Caco-2 (cell line): ENCODE measurements around the gene TNFRSF25. TPM values are rescaled to one million over a fixed set of nuclear protein-coding genes. Genes with fewer than 3 reads are reported as not detected.
A peak's percentile ranks its signal among the peaks of the same experiment; 100 is the strongest.

Experiments used
- BruUV-seq: library from RNA; stranded (reverse); fragments of 400-500 nt; replicated peaks from 2 replicates; lab custom pipeline; 2021; lab: Mats Ljungman, UMichigan
- CTCF ChIA-PET: fragments of 300-600 bp; sonication (Branson Sonifier 250); formaldehyde crosslinking; loops from one replicate; lab custom pipeline; 2022; ENCODE audit warnings: antibody characterized with exemption; lab: Charles Lee
- POLR2A ChIA-PET: fragments of 300-600 bp; sonication (Branson Sonifier 250); formaldehyde crosslinking; loops from one replicate; lab custom pipeline; 2022; ENCODE audit warnings: antibody characterized with exemption; lab: Charles Lee
- DNase-seq, 2 experiments: peaks; one replicate each; pipeline versions ENCODE4 v3.0.0 to v3.0.0-alpha.2; 2020 to 2022
- H3K27me3 ChIP-seq: replicated peaks from 2 replicates; pipeline ENCODE4 v1.6.0; 2011; ENCODE audit warnings: low read length; ENCODE audit not compliant: control insufficient read depth, insufficient read depth
- H3K36me3 ChIP-seq: 2 replicates; pipeline ENCODE4 v1.5.1; 2011; ENCODE audit warnings: low read length; ENCODE audit not compliant: control insufficient read depth, insufficient read depth
- H3K4me1 ChIP-seq: fragments of 250-450 bp; sonication (Bioruptor Pico); 2 replicates; pipeline ENCODE4 v1.5.1; 2020; ENCODE audit warnings: mild to moderate bottlenecking
- H3K4me3 ChIP-seq: 2 replicates; pipeline ENCODE4 v1.5.1; 2011; ENCODE audit warnings: low read depth, mild to moderate bottlenecking, control low read depth, low read length
- H3K9me3 ChIP-seq: fragments of 250-450 bp; sonication (Bioruptor Pico); 2 replicates; pipeline ENCODE4 v1.5.1; 2020; ENCODE audit warnings: mild to moderate bottlenecking, moderate library complexity
- H3K27ac Mint-ChIP-seq: one replicate; pipeline ENCODE4 v1.8.0; 2022; ENCODE audit warnings: mixed read lengths; ENCODE audit not compliant: unreplicated experiment
- H3K27me3 Mint-ChIP-seq: one replicate; pipeline ENCODE4 v1.8.0; 2022; ENCODE audit warnings: mixed read lengths; ENCODE audit not compliant: insufficient read depth, unreplicated experiment
- H3K36me3 Mint-ChIP-seq: one replicate; pipeline ENCODE4 v1.8.0; 2022; ENCODE audit warnings: mild to moderate bottlenecking, mixed read lengths; ENCODE audit not compliant: insufficient read depth, unreplicated experiment
- H3K4me1 Mint-ChIP-seq: one replicate; pipeline ENCODE4 v1.8.0; 2022; ENCODE audit warnings: low read depth, mixed read lengths; ENCODE audit not compliant: unreplicated experiment
- H3K4me3 Mint-ChIP-seq: one replicate; pipeline ENCODE4 v1.8.0; 2022; ENCODE audit warnings: mild to moderate bottlenecking, moderate library complexity, mixed read lengths; ENCODE audit not compliant: unreplicated experiment
- H3K9me3 Mint-ChIP-seq: one replicate; pipeline ENCODE4 v1.8.0; 2022; ENCODE audit warnings: mixed read lengths; ENCODE audit not compliant: unreplicated experiment
- intact Hi-C: fragments of 100-400 bp; cut with micrococcal nuclease; formaldehyde crosslinking; loops from one replicate; pipeline ENCODE4 v1.10.0; 2022; ENCODE audit not compliant: unreplicated experiment
- total RNA-seq: library from RNA; stranded (reverse); gene quantifications from 2 replicates; pipeline ENCODE4 v1.2.3, GENCODE V29; 2022
- TF ChIP-seq, protein P1 (sequence below), 2 experiments: fragments of 200-600 bp in 1 of 2; IDR thresholded peaks; 1 replicate in 1 of 2; 2 replicates in 1 of 2; pipeline versions ENCODE4 v1.5.1 to v1.8.0; 2011 to 2022; ENCODE audit warnings: antibody characterized with exemption in 1 of 2, control low read depth in 1 of 2, inconsistent platforms in 1 of 2, low read depth in 1 of 2, low read length in 1 of 2, mild to moderate bottlenecking in 1 of 2, moderate library complexity in 1 of 2; ENCODE audit not compliant: insufficient read depth in 1 of 2, severe bottlenecking in 1 of 2, unreplicated experiment in 1 of 2

TNFRSF25 gene
- total RNA-seq, 1 experiment from 2014 or later = 16.3 TPM

- TF ChIP-seq, protein P1, sequence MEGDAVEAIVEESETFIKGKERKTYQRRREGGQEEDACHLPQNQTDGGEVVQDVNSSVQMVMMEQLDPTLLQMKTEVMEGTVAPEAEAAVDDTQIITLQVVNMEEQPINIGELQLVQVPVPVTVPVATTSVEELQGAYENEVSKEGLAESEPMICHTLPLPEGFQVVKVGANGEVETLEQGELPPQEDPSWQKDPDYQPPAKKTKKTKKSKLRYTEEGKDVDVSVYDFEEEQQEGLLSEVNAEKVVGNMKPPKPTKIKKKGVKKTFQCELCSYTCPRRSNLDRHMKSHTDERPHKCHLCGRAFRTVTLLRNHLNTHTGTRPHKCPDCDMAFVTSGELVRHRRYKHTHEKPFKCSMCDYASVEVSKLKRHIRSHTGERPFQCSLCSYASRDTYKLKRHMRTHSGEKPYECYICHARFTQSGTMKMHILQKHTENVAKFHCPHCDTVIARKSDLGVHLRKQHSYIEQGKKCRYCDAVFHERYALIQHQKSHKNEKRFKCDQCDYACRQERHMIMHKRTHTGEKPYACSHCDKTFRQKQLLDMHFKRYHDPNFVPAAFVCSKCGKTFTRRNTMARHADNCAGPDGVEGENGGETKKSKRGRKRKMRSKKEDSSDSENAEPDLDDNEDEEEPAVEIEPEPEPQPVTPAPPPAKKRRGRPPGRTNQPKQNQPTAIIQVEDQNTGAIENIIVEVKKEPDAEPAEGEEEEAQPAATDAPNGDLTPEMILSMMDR (IDR thresholded peaks at IDR 0.05; ENCODE audit: insufficient read depth in 1 of 2, low read depth in 1 of 2, low read length in 1 of 2, severe bottlenecking in 1 of 2, unreplicated experiment in 1 of 2) = no peak
- no peak for DNase-seq
- no peaks in the 10 kb centered on the region for H3K36me3 Mint-ChIP-seq
- ChIA-PET CTCF (interaction anchor here (1.6 kb wide), 1 partner anchor 26 kb away, joined by 4 read pairs; no protein-coding TSS in a partner anchor), POLR2A (interaction anchor here (1.0 kb wide), 1 partner anchor 82 kb away, joined by 3 read pairs; the partner anchor contains the start of gene ZBTB48)
- no peaks in the 10 kb centered on the region for H3K36me3 ChIP-seq
- peaks cover 6% of the 10 kb centered on the region; the same call in 1 of the 2 replicates for H3K4me1 ChIP-seq
- H3K27me3 ChIP-seq = no peaks in the 10 kb centered on the region
- no peaks in the 10 kb centered on the region for H3K9me3 ChIP-seq
- no peak overlapping the region for H3K27ac Mint-ChIP-seq
- intact Hi-C loops = loop anchor here (10.0 kb wide), 1 partner anchor 107 kb away; the partner anchor contains the start of gene KLHL21
- H3K9me3 Mint-ChIP-seq = no peaks in the 10 kb centered on the region
- peak overlapping the region; percentile 64 for H3K4me3 Mint-ChIP-seq
- H3K4me1 Mint-ChIP-seq = no peaks in the 10 kb centered on the region
- peak overlapping the region; percentile 75 for H3K4me3 ChIP-seq
- no TSS peak for BruUV-seq
- H3K27me3 Mint-ChIP-seq = no peaks in the 10 kb centered on the region
These were observed 32.0 kb upstream of the TNFRSF25 start for GRCh38 chr1:6497867-6498575.

- intact Hi-C loops = loop anchor here (10.0 kb wide), 1 partner anchor 107 kb away; the partner anchor contains the start of gene KLHL21
- TF ChIP-seq, protein P1 (IDR thresholded peaks at IDR 0.05; ENCODE audit: insufficient read depth in 1 of 2, low read depth in 1 of 2, low read length in 1 of 2, severe bottlenecking in 1 of 2, unreplicated experiment in 1 of 2) = no peak
- no peaks in the 10 kb centered on the region for H3K27me3 ChIP-seq
- no peaks in the 10 kb centered on the region for H3K9me3 Mint-ChIP-seq
- DNase-seq = peak; percentile 56 to 61
- no peak overlapping the region for H3K27ac Mint-ChIP-seq
- no peaks in the 10 kb centered on the region for H3K4me1 Mint-ChIP-seq
- peaks cover 6% of the 10 kb centered on the region; the same call in 1 of the 2 replicates for H3K4me1 ChIP-seq
- no peaks in the 10 kb centered on the region for H3K27me3 Mint-ChIP-seq
- H3K36me3 Mint-ChIP-seq = no peaks in the 10 kb centered on the region
- no peaks in the 10 kb centered on the region for H3K9me3 ChIP-seq
- no TSS peak for BruUV-seq
- no peaks in the 10 kb centered on the region for H3K36me3 ChIP-seq
- ChIA-PET POLR2A (interaction anchor here (1.0 kb wide), 1 partner anchor 82 kb away, joined by 3 read pairs; the partner anchor contains the start of gene ZBTB48), CTCF (no interaction called here)
- peak overlapping the region; percentile 75 for H3K4me3 ChIP-seq
- peak overlapping the region; percentile 64 for H3K4me3 Mint-ChIP-seq
These were observed 31.4 kb upstream of the TNFRSF25 start for GRCh38 chr1:6497215-6497866.

- POLR2A ChIA-PET = no interaction called here
- no peak overlapping the region for H3K27ac Mint-ChIP-seq
- H3K4me1 ChIP-seq = peaks cover 6% of the 10 kb centered on the region; the same call in 1 of the 2 replicates
These were observed 30.9 kb upstream of the TNFRSF25 start for GRCh38 chr1:6496890-6497214.

More at GRCh38 chr1:6496890-6497214, 30.9 kb upstream of the TNFRSF25 start:
- Histone ChIP-seq H3K36me3 (no peaks in the 10 kb centered on the region), H3K27me3 (no peaks in the 10 kb centered on the region), H3K9me3 (no peaks in the 10 kb centered on the region), H3K4me3 (peak overlapping the region; percentile 42)
- DNase-seq = no peak
- intact Hi-C loops = loop anchor here (10.0 kb wide), 1 partner anchor 108 kb away; the partner anchor contains the start of gene KLHL21
- Mint-ChIP-seq H3K27me3 (no peaks in the 10 kb centered on the region), H3K36me3 (no peaks in the 10 kb centered on the region), H3K4me3 (peak overlapping the region; percentile 53), H3K4me1 (peaks cover under 1% of the 10 kb centered on the region), H3K9me3 (no peaks in the 10 kb centered on the region)
- no TSS peak for BruUV-seq
- CTCF ChIA-PET = no interaction called here
- TF ChIP-seq, protein P1 (IDR thresholded peaks at IDR 0.05; ENCODE audit: insufficient read depth in 1 of 2, low read depth in 1 of 2, low read length in 1 of 2, severe bottlenecking in 1 of 2, unreplicated experiment in 1 of 2) = no peak
